ENCODE measurements around the gene SAFB2.

The SAFB2 gene

DNA sequence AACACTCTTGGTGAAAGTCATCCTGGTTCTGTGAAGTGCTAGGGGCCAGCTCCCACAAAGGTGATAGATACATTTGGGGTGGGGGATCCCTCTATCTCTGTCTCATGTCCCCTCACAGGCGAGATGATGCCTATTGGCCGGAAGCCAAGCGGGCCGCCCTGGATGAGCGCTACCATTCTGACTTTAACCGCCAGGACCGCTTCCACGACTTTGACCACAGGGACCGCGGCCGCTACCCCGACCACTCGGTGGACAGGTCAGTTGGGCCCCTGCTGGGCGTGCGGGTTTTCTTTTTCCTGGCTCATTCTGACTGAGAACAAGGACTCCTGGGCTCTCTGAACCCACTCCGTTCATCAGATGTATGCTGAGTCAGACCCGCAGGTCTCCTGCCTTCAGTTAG lies 41.3 kb upstream of the SAFB2 start:
- no peak overlapping the region for H3K27ac ChIP-seq
- TF ChIP-seq ZFX (IDR thresholded peaks at IDR 0.05) (no peak), CTCF (conservative IDR thresholded peaks at IDR 0.05) (no peak)

- no peak for TF ChIP-seq ZFX (IDR thresholded peaks at IDR 0.05)
- TF ChIP-seq CTCF (conservative IDR thresholded peaks at IDR 0.05): no peak
- H3K27ac ChIP-seq: no peak overlapping the region
Measured at GRCh38 chr19:5661483-5661882, 38.9 kb upstream of the SAFB2 start.

- TF ChIP-seq ZFX (IDR thresholded peaks at IDR 0.05) (no peak), CTCF (conservative IDR thresholded peaks at IDR 0.05) (no peak)
- no peak overlapping the region for H3K27ac ChIP-seq
Measured at GRCh38 chr19:5655412-5655811, 32.8 kb upstream of the SAFB2 start.

- H3K27ac ChIP-seq: no peak overlapping the region
- TF ChIP-seq CTCF (conservative IDR thresholded peaks at IDR 0.05): no peak
- TF ChIP-seq ZFX (IDR thresholded peaks at IDR 0.05): no peak
Measured at GRCh38 chr19:5654931-5655330, 32.4 kb upstream of the SAFB2 start.

GRCh38 chr19:5652261-5652660 lies 29.7 kb upstream of the SAFB2 start:
- no peak for TF ChIP-seq CTCF (conservative IDR thresholded peaks at IDR 0.05)
- TF ChIP-seq ZFX (IDR thresholded peaks at IDR 0.05): no peak
- H3K27ac ChIP-seq: no peak overlapping the region

DNA sequence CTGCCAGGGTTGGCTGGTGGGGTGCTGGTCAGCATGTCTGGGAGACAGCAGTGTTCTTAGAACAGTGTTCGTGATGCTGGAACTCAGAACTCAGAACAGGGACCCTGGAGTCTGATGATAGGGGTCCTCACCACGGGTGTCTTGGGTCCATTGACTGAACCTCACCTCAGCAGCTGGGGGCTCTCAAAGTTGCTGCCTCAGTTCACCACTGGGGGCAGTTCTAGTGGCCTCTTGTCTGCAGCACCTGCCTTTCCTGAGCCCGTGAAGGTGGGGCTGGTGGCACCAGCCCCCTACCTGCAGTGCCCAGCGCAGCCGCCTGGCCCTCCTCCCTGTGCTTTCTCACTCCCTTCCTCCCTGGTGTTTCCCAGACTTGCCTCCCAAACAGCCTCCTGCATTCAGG lies 28.8 kb upstream of the SAFB2 start:
- no peak overlapping the region for H3K27ac ChIP-seq
- no peak for TF ChIP-seq CTCF (conservative IDR thresholded peaks at IDR 0.05)
- TF ChIP-seq ZFX (IDR thresholded peaks at IDR 0.05): no peak

- H3K27ac ChIP-seq: no peak overlapping the region
- TF ChIP-seq CTCF (conservative IDR thresholded peaks at IDR 0.05): no peak
- TF ChIP-seq ZFX (IDR thresholded peaks at IDR 0.05): no peak
Measured at GRCh38 chr19:5648464-5648863, 25.9 kb upstream of the SAFB2 start.

Measured in C4-2B (cell line).